HG02870 (cell line): ENCODE results near the gene RAPH1.
A peak's percentile ranks its signal among the peaks of the same experiment; 100 is the strongest.
"Not testable (repeated sequence)": the region's sequence is repeated elsewhere in the genome, so short reads cannot be mapped to it uniquely, and the experiment has no call there.

Experiments
- ATAC-seq: cut with Tn5 transposase; IDR thresholded peaks from one replicate; pipeline ENCODE4 v1.9.1; 2021; ENCODE audit warnings: mild to moderate bottlenecking, moderate library complexity; ENCODE audit not compliant: unreplicated experiment

RAPH1 gene

GRCh38 chr2:203547356-203547755, 12.3 kb upstream of the RAPH1 start:
- ATAC-seq: no peak

GRCh38 chr2:203544402-203544801, 9.3 kb upstream of the RAPH1 start:
- ATAC-seq: no peak

- ATAC-seq: no peak
Measured at GRCh38 chr2:203543898-203544328, 8.8 kb upstream of the RAPH1 start.

- not testable (repeated sequence) for ATAC-seq
Measured at GRCh38 chr2:203540598-203540997, 5.5 kb upstream of the RAPH1 start.

GRCh38 chr2:203538237-203538636, 3.1 kb upstream of the RAPH1 start:
- not testable (repeated sequence) for ATAC-seq

GRCh38 chr2:203536586-203536951, 1.5 kb upstream of the RAPH1 start:
- ATAC-seq: not testable (repeated sequence)

GRCh38 chr2:203535784-203536585, 884 bp upstream of the RAPH1 start:
- no peak for ATAC-seq

GRCh38 chr2:203534621-203535077, 452 bp downstream of the RAPH1 start:
- peak; percentile 29 for ATAC-seq

GRCh38 chr2:203533676-203534591, 1.2 kb downstream of the RAPH1 start:
- ATAC-seq: no peak

- ATAC-seq: no peak
Measured at GRCh38 chr2:203532957-203533658, 2.0 kb downstream of the RAPH1 start.

GRCh38 chr2:203527719-203528118, 7.4 kb downstream of the RAPH1 start:
- ATAC-seq: no peak

- ATAC-seq: not testable (repeated sequence)
Measured at GRCh38 chr2:203513268-203513667, 21.8 kb downstream of the RAPH1 start.

- ATAC-seq: no peak
Measured at GRCh38 chr2:203510941-203511305, 24.2 kb downstream of the RAPH1 start.

- ATAC-seq: no peak
Measured at GRCh38 chr2:203510256-203510940, 24.7 kb downstream of the RAPH1 start.

GRCh38 chr2:203503460-203503859, 31.6 kb downstream of the RAPH1 start:
- not testable (repeated sequence) for ATAC-seq

- no peak for ATAC-seq
Measured at GRCh38 chr2:203501873-203502272, 33.2 kb downstream of the RAPH1 start.

- ATAC-seq: no peak
Measured at GRCh38 chr2:203500951-203501350, 34.1 kb downstream of the RAPH1 start.

- no peak for ATAC-seq
Measured at GRCh38 chr2:203500297-203500696, 34.8 kb downstream of the RAPH1 start.

- no peak for ATAC-seq
Measured at GRCh38 chr2:203498161-203498560, 36.9 kb downstream of the RAPH1 start.

GRCh38 chr2:203492965-203493364, 42.1 kb downstream of the RAPH1 start:
- no peak for ATAC-seq

GRCh38 chr2:203490391-203490790, 44.7 kb downstream of the RAPH1 start:
- no peak for ATAC-seq
